HG02623 (cell line): ENCODE results near the gene EPHA6.

Source experiments
- ATAC-seq: cut with Tn5 transposase; IDR thresholded peaks from one replicate; pipeline ENCODE4 v1.9.1; 2021; ENCODE audit warnings: moderate library complexity; ENCODE audit not compliant: unreplicated experiment

Gene EPHA6

DNA sequence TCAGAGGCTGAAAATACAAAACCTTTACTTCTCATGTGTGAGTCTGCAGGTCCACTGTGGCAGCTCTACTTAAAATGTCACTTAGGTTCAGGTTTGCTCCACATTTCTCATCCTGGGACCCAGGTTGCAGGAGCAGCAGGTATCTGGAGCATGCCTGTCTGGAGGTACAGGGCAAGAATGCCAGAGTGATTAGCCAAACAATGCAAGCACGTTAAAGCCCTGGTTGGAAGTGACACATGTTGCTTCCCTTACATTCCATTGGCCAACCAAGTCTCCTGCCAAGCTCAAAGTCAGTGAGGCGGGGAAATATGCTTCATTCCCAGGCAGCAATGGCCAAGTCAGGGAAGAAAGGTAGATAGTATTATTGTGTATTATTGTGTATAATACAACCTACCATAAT, 873.3 kb downstream of the EPHA6 start:
- ATAC-seq: no peak

DNA sequence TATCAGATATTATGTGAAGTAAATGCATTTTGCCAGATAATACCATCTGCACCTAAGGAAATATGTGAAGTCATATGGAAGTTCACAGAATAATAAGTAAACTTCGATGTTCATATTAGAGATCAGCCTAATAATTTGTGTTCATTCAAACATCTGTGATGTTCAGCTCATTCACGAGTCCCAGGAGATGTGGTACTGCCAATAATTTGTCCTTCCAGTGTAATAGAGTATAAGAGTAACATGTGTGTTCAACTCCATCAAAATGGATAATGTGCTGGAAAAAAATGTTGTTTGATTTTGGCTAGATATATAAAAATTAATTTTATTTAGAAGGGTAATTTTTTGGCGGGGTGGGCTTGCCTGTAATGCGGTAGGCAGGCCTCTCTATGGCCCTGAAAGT, 874.7 kb downstream of the EPHA6 start:
- no peak for ATAC-seq

GRCh38 chr3:97689962-97690361, 875.6 kb downstream of the EPHA6 start:
- ATAC-seq: no peak

DNA sequence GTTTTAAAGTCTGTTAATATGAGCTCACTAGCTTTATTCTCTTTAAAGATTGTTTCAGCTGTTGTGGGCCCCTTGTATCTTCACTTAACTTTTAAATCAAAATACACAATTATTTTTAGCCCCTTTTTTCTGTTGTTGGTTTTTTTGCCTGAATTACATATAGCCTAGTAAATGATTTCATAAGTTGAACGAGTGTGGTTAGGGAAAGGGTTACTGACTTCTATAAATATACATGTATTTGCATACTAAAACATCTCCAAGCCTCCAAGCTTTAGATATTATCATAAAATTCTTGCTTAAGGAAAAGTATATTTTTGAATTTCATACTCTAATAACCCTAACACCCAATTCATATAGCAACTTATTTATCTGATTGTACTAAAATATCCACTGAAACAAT, 877.0 kb downstream of the EPHA6 start:
- no peak for ATAC-seq

DNA sequence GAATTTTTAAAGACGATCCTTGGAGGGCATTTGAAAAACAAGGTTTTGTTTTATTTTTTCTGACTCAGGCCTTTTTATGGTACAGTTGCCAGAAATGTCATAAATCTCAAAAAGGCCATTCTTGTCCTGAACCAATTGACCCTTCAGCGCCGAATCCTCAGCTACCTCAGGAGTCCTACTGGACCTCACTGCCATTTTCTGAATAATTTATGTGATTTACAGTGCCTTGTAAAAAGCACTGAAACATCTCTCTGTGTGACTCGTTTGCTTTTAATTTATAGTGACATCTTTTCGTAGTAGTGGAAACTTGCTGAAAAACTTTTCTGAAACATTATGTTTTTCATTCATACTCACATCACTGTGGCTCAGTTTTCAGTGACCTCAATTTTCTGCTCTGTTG, 878.0 kb downstream of the EPHA6 start:
- no peak for ATAC-seq

DNA sequence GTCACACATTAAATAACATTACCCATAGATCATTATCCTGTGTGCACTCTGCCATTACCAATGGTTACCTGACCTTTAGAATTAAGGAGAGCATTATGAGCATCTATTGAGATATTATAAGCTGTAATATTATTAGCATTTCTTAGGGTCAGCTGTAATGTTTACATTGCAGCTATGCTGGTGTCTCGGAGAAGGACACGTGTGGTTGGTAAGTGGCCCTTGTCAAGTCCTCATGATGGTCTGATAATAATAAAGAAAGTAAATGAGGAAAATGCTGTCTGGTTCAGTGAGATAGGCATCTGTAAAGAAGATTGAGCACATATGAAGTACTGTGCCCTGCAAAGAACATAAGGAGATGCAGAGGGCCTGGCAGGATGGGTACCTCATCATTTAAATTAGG, 878.4 kb downstream of the EPHA6 start:
- no peak for ATAC-seq

- no peak for ATAC-seq
Observed at GRCh38 chr3:97694876-97695275, 880.5 kb downstream of the EPHA6 start.

DNA sequence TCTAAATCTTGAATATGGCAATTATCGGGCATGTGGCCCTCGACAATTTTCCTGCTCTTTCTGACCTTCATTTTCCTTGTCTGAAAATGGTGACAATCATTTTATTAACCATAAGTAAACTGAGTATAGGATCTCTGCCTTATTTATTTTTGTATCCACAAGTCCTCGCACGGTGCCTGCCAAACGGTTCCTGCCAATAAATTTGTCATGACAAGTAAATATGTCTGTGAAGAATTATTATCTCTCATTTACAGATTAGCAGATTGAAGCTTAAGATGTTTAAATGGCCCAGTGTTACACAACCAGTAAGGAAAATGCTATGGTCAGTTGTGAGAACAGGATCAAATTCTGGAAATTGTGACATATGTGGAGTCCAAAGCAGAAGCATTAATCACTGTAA, 884.3 kb downstream of the EPHA6 start:
- no peak for ATAC-seq

DNA sequence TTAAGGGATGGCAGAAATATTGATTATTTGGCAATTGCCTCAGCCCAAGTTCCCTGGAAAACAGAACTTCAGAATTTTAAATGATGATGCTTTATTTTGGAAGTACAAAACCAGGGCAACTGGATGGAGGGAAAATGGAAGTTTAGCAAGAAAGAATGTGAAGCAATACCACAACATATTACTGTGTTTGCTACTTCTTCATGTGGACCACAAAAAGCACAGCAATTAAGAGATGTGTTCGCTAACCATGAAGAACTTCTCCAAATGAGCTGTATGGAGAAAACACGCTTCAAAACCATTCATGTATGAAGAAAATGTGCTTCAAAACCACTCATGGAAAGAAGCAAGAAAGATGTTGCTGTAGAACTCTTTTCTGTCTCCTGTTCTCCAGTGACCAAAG, 885.5 kb downstream of the EPHA6 start:
- no peak for ATAC-seq

- ATAC-seq: no peak
Observed at GRCh38 chr3:97705764-97706163, 891.4 kb downstream of the EPHA6 start.

DNA sequence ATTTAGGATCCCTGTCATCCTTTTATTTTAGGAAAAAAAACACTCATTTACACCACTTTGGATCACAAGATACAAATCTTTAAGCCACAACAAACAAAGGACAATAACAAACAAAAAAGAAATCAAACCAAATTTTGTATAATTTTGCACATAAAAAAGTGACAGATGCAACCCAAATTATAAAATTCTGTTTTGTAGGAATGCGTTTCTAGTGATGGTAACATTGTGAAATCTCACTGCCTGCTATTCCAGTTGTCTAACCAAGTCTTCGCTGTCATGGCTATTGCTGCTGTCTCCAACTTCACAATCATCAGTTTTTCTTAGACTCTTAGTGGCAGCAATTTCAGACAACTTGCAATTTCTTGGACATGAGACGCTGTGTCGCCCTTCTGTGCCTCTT, 891.8 kb downstream of the EPHA6 start:
- ATAC-seq: no peak

DNA sequence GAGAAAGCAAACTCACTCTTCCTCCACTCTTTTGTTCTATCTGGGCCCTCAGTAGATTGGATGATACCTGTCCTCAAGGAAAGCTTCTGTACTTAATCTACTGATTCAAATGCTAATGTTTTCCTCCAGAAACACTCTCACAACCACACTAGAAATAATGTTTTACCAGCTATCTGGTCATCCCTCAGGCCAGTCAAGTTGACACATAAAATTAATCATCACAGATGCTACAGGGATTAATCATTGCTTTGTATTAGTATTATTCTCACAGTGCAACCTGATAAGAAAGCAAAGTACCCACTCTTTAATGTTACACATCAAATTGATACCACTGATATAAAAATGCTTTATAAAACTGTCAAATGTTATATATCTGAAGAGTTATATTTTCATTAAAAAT, 897.3 kb downstream of the EPHA6 start:
- no peak for ATAC-seq

DNA sequence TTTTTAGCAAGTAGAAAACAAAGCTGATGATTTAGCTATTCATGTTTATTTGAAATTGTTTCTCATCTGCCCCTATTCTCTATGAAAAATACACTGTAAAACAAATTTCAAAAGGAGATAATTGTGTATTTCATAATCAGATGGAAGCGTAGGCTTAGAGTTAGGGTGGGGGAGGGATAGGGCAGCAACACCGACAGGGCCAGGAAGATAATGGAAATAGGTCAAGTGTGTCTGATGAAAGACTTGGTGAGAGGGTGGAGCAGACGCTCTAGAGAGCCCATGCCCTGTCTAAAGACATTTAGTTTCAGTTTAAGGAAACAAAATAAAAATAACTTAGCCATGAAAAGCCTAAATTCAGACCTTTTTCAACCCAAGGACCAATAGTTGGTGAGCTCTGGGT, 898.5 kb downstream of the EPHA6 start:
- no peak for ATAC-seq

- ATAC-seq: no peak
Observed at GRCh38 chr3:97713634-97714033, 899.2 kb downstream of the EPHA6 start.

DNA sequence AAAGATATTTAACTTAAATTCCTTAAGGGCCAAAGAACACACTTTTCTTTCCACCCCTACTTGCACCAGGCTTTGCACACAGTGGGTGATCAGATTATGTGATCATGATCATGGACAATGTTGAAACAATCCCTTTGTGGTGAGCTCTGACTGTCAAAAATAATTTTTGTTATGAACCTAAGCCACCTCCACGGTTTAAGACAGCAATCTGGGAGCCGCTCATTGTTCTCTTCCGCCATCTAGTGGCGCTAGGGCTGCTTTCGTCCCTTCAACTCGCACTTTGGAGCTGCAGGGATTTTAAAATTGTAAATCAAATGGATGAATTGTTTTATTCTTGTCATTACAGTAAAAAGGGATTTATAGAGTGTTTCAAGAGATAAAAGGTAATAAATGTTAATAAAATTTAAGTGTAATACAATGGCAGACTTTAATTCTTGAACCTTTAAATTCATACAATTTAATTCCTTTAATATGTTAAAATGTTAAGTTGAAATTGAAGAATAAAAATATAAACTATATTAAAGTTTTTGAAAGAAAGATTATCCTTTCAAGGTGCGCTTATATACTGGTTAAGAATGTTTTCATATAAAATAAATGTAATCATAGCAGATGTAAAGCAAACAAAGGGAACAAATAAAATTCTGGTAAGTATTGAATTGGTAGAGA, 904.9 kb downstream of the EPHA6 start:
- peak; percentile 85 for ATAC-seq

- no peak for ATAC-seq
Observed at GRCh38 chr3:97720417-97720816, 906.0 kb downstream of the EPHA6 start.

GRCh38 chr3:97721446-97721845, 907.1 kb downstream of the EPHA6 start:
- ATAC-seq: no peak

GRCh38 chr3:97736928-97737327, 922.5 kb downstream of the EPHA6 start:
- no peak for ATAC-seq

GRCh38 chr3:97738761-97739160, 924.4 kb downstream of the EPHA6 start:
- no peak for ATAC-seq

GRCh38 chr3:97742036-97742435, 927.6 kb downstream of the EPHA6 start:
- ATAC-seq: no peak

DNA sequence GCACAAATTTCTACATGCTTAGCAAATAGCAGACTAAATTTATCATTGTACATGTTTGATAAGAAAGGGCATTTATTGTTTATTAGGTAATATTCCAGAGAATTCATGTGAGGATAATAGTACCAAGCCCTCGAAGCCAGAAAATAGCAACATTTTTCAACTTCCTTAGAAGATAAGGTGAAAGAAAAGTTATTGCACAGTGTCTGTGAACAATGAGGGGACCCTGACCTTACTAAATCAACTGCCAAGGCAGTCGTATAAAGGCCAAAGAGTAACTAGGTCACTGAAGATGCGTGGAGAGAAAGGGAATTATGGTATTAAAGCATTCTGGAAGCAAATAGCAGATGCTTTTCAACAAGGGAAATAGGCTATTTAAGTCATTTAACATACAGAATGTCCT, 929.9 kb downstream of the EPHA6 start:
- ATAC-seq: no peak

GRCh38 chr3:97763586-97764406, 949.4 kb downstream of the EPHA6 start:
- no peak for ATAC-seq
